NCI-H226 (cell line): ENCODE measurements around the gene KCNQ4.

Experiments used
- DNase-seq: peaks from one replicate; pipeline ENCODE4 v3.0.0-alpha.2; 2015

The KCNQ4 gene

GRCh38 chr1:40780678-40781607 is 2.6 kb upstream of the KCNQ4 start:
- no peak for DNase-seq

GRCh38 chr1:40781608-40781971 is 2.0 kb upstream of the KCNQ4 start:
- no peak for DNase-seq

GRCh38 chr1:40782371-40782956 is 1.1 kb upstream of the KCNQ4 start:
- no peak for DNase-seq

GRCh38 chr1:40784141-40784770 is 669 bp downstream of the KCNQ4 start:
- no peak for DNase-seq

- DNase-seq = no peak
Observed at GRCh38 chr1:40784771-40785151, 1.2 kb downstream of the KCNQ4 start.

- no peak for DNase-seq
Observed at GRCh38 chr1:40785446-40785845, 1.9 kb downstream of the KCNQ4 start.

GRCh38 chr1:40786171-40786994 is 2.8 kb downstream of the KCNQ4 start:
- no peak for DNase-seq

- no peak for DNase-seq
Observed at GRCh38 chr1:40786995-40787705, 3.6 kb downstream of the KCNQ4 start.

GRCh38 chr1:40787737-40788560 is 4.4 kb downstream of the KCNQ4 start:
- DNase-seq = no peak

GRCh38 chr1:40788561-40789341 is 5.2 kb downstream of the KCNQ4 start:
- no peak for DNase-seq

- no peak for DNase-seq
Observed at GRCh38 chr1:40789342-40789598, 5.7 kb downstream of the KCNQ4 start.

GRCh38 chr1:40789661-40790430 is 6.3 kb downstream of the KCNQ4 start:
- DNase-seq = no peak

- DNase-seq = no peak
Observed at GRCh38 chr1:40792036-40792435, 8.4 kb downstream of the KCNQ4 start.

GRCh38 chr1:40793617-40794016 is 10.0 kb downstream of the KCNQ4 start:
- no peak for DNase-seq

GRCh38 chr1:40794048-40794447 is 10.5 kb downstream of the KCNQ4 start:
- no peak for DNase-seq

- no peak for DNase-seq
Observed at GRCh38 chr1:40794974-40795715, 11.6 kb downstream of the KCNQ4 start.

- no peak for DNase-seq
Observed at GRCh38 chr1:40795811-40796586, 12.4 kb downstream of the KCNQ4 start.

- DNase-seq = no peak
Observed at GRCh38 chr1:40796939-40797667, 13.5 kb downstream of the KCNQ4 start.
